ENCODE measurements around the gene FYTTD1. TPM values are rescaled to one million over a fixed set of nuclear protein-coding genes. Genes with fewer than 3 reads are reported as not detected.
A peak's percentile ranks its signal among the peaks of the same experiment; 100 is the strongest.

The FYTTD1 gene
- total RNA-seq, 3 donors from 2014 or later (not counting 1 experiment from before 2014, with no cell fraction given) = 58.0 to 75.6 (median 72.2) TPM

- peaks cover 21% of the 10 kb centered on the region for H3K36me3 ChIP-seq (ENCODE audit: control insufficient read depth, insufficient read depth, low read length)
Observed at GRCh38 chr3:197820550-197821335, 71.1 kb downstream of the FYTTD1 start.

GRCh38 chr3:197829397-197830045, 79.8 kb downstream of the FYTTD1 start:
- Histone ChIP-seq H3K4me3 (ENCODE audit: low read length) (no peak overlapping the region), H3K4me1 (ENCODE audit: control insufficient read depth, insufficient read depth, low read length) (no peaks in the 10 kb centered on the region), H3K9me3 (ENCODE audit: control insufficient read depth, insufficient read depth, low read length) (no peaks in the 10 kb centered on the region), H3K27ac (ENCODE audit: low read length) (no peak overlapping the region), H3K36me3 (ENCODE audit: control insufficient read depth, insufficient read depth, low read length) (peaks cover 68% of the 10 kb centered on the region), H3K27me3 (ENCODE audit: control insufficient read depth, insufficient read depth, low read length) (no peaks in the 10 kb centered on the region)
- 100% methylated on average over 2 of the region's 3 CpGs for WGBS (ENCODE audit: insufficient coverage)
- no peak for TF ChIP-seq CTCF (IDR thresholded peaks at IDR 0.05)
- intact Hi-C loops (cut with micrococcal nuclease) = no loop called here
- H3K9me3 Mint-ChIP-seq = no peaks in the 10 kb centered on the region
- no peak overlapping the region for H3K4me3 Mint-ChIP-seq
- no peaks in the 10 kb centered on the region for H3K27me3 Mint-ChIP-seq (ENCODE audit: low read depth in 2 of 2)
- DNase-seq (no peak), ATAC-seq (no peak)
- H3K27ac Mint-ChIP-seq = no peak overlapping the region
- H3K36me3 Mint-ChIP-seq = peaks cover 19% of the 10 kb centered on the region
- peaks cover 5 to 6% of the 10 kb centered on the region in 2 donors for H3K4me1 Mint-ChIP-seq

More at GRCh38 chr3:197820550-197821335, 71.1 kb downstream of the FYTTD1 start:
- TF ChIP-seq CTCF (IDR thresholded peaks at IDR 0.05) = no peak
- Mint-ChIP-seq H3K4me1 (peaks cover 13 to 14% of the 10 kb centered on the region in 2 donors), H3K4me3 (no peak overlapping the region), H3K36me3 (no peaks in the 10 kb centered on the region), H3K27me3 (ENCODE audit: low read depth in 2 of 2) (no peaks in the 10 kb centered on the region), H3K9me3 (no peaks in the 10 kb centered on the region), H3K27ac (peak overlapping the region; percentile 60 to 82)
- DNase-seq (no peak), ATAC-seq (no peak)
- intact Hi-C loops (cut with micrococcal nuclease) = no loop called here
- H3K27ac ChIP-seq (ENCODE audit: low read length) = no peak overlapping the region
- H3K27me3 ChIP-seq (ENCODE audit: control insufficient read depth, insufficient read depth, low read length) = no peaks in the 10 kb centered on the region
- H3K4me1 ChIP-seq (ENCODE audit: control insufficient read depth, insufficient read depth, low read length) = no peaks in the 10 kb centered on the region
- no peaks in the 10 kb centered on the region for H3K9me3 ChIP-seq (ENCODE audit: control insufficient read depth, insufficient read depth, low read length)
- H3K4me3 ChIP-seq (ENCODE audit: low read length) = no peak overlapping the region
- WGBS (ENCODE audit: insufficient coverage) = 92% methylated on average over 7 of the region's 8 CpGs

- Histone ChIP-seq H3K36me3 (ENCODE audit: control insufficient read depth, insufficient read depth, low read length) (peaks cover 71% of the 10 kb centered on the region), H3K27me3 (ENCODE audit: control insufficient read depth, insufficient read depth, low read length) (no peaks in the 10 kb centered on the region), H3K27ac (ENCODE audit: low read length) (no peak overlapping the region), H3K4me3 (ENCODE audit: low read length) (no peak overlapping the region), H3K9me3 (ENCODE audit: control insufficient read depth, insufficient read depth, low read length) (no peaks in the 10 kb centered on the region), H3K4me1 (ENCODE audit: control insufficient read depth, insufficient read depth, low read length) (no peaks in the 10 kb centered on the region)
- Mint-ChIP-seq H3K27me3 (ENCODE audit: low read depth in 2 of 2) (no peaks in the 10 kb centered on the region), H3K4me3 (no peak overlapping the region), H3K4me1 (no peaks in the 10 kb centered on the region), H3K27ac (no peak overlapping the region), H3K9me3 (no peaks in the 10 kb centered on the region), H3K36me3 (peaks cover 19% of the 10 kb centered on the region)
- DNase-seq = no peak
- intact Hi-C loops (cut with micrococcal nuclease) = no loop called here
- no peak for ATAC-seq
- TF ChIP-seq CTCF (IDR thresholded peaks at IDR 0.05) = no peak
- WGBS (ENCODE audit: insufficient coverage) = 91% methylated on average over 6 of the region's 6 CpGs
Observed at GRCh38 chr3:197830308-197830966, 80.8 kb downstream of the FYTTD1 start.

All from natural killer cell (primary cell).